ENCODE data around the gene TEX22.

The TEX22 gene

DNA sequence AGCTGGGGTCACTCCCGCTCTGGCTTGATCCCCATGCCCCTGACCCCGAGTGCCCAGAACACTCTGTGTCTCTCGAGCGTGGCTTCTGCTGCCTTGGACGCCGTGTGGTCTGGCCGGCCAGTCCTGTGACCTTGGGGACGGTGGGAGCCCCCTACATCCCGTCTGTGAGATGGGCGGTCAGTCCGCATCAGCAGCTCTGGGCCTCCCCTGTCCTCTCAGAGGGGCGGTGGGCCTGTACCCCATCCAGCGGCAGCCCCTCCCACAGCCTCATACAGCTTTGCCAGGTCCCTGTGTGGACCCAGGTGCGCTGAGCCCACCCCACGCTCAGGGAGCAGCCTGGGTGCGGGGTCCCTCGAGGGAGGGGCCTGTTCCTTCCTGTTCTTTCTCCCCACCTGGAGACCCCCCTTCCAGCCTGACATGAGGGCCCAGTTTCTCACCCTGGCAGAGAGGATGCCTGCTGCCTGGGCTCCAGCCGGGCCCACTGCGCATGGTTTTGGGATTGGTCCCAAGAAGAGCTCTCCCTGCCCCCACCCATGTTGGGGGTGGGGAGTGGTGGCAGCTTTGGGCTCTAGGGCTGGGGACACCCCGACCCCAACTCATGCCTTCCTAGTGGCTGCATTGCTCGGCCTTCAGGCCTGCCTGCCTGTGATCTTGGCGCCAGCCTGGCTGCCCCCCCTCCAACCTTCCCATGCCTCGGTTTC is 22.8 kb downstream of the TEX22 start:
- no peak for DNase-seq (ENCODE audit: low spot score)

DNA sequence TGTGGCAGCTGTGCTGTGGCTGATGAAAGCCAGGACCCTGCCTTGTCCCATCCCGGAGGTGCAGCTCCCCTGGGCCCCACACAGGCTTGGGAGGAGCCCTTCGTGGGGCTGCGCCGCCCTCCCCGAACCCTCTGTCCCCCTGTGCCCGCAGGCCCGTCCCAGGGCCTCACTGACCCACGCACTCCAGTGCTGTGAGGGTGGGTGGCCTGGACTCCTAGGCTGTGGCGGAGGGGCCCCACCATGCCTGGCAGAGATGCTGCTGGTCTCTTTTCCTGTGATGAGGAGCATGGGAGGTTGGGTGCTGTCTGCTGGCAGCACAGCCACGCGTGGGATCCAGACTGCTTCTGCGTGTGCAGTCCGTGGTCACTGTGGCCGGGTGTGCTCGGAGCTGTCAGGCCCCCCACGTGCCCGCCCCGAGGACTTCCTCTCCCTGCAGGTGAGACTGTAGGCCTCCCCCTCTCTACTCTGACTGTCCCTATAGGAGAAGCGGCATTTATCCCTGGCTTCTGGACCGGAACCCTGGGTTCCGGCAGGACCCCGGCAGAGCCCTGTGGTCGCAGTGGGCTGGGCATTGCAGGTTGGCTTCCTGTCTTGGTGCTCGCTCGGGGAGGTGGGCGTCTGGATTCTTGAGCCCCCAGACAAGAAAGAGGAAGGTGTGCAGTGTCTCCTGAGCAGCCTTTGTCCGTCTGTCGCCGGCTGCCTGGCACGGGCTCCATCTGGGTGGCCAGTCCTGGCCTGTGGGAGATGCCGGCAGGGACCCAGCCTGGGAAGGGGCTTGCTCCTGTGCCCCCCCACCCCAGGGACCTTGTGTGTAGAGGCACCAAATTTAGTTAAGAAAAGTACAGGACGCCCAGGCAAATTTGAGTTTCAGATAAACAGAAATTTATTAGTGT is 23.6 kb downstream of the TEX22 start:
- no peak for DNase-seq (ENCODE audit: low spot score)

DNA sequence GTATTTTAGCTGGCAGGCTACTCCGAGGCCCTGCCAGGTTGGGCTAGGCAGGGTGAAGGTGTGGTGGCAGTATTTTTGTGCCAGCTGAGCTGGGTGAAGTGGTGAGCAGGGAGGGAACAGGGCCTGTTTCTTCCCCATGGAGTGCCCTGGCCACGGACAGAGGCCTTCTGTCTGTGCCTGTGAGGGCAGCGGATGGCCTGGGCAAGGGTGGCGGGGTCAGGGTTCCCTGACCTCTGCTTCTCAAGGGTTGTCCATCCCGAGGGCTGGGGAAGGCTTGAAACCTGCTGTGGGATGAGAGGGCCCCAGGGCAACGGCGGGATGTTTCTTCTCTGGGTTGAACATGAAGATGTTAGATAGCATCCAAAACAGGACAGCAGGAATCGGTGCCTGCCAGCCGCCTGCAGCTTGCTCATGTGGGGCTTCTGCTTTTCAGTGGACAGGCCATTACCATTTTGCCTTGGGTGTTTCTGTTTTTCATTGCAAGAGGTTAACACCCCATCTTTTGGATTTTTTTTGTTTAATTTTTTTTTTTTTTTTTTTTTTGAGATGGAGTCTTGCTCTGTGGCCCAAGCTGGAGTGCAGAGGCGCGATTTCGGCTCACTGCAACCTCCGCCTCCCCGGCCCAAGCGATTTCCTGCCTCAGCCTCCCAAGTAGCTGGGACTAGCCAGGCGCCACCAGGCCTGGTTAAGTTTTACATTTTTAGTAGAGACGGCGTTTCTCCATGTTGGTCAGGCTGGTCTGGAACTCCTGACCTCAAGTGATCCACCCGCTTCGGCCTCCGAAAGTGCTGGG is 24.6 kb downstream of the TEX22 start:
- no peak for DNase-seq (ENCODE audit: low spot score)

DNA sequence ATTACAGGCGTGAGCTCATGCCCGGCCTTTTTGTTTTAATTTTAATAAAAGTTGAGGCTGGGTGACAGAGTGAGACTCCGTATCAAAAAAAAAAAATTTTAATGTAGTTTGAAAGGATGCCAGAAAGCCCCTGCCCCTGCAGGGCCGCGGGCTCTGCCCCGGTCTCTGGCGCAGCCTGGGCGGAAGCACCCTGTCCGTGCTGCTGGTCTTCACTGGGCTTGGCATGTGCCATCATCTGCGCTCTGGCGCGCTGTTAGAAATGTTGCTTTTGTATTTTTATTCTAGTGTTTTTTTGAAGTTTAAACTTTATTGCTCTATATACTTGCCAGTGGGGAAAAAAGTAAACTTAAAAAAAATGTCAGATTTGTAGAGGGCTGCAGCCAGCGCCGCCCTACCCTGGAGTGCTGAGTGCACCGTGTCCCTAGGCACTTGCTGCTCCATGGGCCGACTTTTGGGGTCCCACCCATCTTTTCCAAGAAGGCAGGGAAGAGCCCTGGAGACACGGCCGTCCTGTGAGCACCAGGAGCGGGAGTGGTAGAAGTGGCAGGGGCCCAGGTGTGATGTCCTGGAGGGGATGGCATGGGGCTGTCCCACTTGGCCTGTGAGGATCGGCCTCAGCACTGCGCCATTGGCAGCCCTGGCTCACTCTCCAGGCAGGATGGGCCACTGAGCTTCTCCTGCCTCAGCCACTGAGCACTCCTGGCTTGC is 25.3 kb downstream of the TEX22 start:
- no peak for DNase-seq (ENCODE audit: low spot score)

DNA sequence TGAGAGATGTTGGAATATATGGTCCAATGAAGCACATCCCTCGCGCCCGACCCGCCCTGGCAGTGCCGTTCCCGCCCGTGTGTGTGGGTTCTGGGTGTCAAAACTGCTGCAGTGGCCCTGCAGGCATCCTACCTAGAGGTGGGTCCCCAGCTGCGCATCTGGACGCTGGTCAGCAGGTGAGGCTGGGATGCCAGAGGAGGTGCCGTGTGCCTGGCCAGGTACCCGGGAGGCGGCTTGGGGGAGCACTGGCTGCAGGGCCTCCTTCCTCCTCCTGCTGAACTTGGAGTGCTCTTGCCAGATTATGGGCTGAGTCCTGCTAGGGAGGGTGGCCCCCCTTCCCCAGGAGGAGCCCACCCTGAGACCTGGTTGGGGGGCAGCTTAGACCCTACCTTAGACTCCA is 26.5 kb downstream of the TEX22 start:
- DNase-seq (ENCODE audit: low spot score), result no peak

DNA sequence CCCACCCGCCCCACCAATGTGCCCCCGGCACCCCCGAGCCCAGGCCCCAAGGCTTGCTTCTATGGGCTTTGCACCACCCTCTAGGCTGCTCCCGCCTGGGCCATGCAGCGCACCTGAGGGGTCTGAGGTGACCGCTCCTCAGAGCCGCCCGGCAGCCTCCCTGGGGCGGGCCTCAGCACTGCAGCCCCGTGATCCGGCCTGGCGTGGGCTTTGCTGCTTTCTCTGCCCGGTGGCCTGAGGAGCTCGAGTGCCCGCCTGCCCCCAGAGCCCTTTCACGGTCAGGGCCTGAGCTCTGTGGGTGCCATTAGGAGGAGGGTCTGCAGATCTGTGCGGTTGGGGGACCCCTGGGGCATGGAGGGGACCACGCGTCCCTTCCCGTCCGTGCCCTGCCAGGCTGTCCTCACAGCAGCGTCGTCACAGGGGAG is 27.5 kb downstream of the TEX22 start:
- no peak for DNase-seq (ENCODE audit: low spot score)

DNA sequence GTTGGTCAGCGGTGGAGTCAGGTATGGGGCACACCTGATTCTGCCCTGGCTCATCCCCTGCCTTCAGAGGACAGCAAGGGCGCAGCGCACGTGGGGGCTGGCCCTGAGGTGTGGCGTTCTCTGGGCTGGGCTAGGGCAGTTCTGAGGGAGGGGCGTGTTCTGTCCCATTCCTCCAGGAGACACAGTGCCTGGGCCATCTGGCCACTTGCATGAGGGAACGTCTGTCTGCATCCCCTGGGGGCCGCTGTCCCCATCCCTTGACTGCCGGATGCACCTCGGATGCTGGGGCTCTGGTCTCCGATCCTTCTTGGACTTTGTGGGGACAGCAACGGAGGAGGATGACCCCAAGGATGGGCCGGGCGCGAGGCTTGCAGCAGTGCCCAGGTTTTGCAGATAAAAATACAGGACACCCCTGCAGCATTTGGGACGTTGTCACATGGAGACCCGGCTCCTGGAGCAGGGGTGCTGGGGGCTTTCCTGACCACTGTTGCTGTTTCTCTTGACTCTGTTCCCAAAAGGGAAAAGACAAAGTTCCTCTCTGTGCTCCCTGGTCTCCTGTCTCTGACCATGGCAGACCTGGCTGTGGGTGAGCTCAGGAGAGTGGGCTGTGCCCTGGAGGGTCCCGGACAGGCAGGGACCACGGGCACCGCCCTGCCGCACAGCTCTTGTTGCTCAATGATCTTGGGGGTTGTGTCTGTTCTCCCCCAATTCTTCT is 28.2 kb downstream of the TEX22 start:
- DNase-seq (ENCODE audit: low spot score), result no peak

DNA sequence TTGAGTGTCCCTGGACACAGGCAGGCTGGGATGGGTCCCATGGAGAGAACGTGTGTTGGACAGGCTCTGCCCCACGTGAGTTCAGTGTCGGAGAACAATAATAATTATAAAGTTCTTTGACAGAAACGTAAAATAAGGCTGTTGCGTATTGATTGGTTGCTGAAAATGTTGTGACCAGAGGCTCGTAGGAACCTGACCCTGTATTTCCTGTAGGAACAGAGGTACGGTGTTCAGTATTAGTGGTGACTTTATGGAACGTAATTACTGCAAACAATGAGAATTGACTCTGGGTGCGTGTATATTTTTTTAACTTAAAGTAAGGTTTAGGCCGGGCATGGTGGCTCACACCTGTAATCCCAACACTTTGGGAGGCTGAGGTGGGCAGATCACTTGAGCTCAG is 29.1 kb downstream of the TEX22 start:
- DNase-seq (ENCODE audit: low spot score), result no peak

DNA sequence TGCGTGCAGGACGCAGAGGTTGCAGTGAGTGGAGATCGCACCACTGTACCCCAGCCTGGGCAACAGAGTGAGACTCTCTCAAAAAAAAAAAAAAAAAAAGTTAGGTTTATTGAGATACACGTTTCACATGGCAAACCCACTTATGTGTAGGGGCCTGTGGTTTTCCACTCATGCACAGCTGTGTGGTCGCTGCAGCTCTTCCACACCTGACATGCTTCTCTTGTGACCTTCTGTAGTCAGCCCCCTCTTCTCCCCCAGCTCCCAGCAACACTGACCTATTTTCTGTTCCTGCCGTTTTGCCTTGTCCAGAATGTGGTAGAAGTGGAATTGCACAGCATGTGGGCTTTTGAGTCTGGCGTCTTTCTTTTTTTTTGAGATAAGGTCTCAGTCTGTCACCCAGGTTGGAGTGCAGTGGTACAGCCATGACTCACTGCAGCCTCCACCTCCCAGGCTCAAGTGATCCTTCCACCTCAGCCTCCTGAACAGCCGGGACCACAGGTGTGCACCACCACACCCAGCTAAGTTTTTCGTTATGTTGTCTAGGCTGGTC is 29.7 kb downstream of the TEX22 start:
- no peak for DNase-seq (ENCODE audit: low spot score)

DNA sequence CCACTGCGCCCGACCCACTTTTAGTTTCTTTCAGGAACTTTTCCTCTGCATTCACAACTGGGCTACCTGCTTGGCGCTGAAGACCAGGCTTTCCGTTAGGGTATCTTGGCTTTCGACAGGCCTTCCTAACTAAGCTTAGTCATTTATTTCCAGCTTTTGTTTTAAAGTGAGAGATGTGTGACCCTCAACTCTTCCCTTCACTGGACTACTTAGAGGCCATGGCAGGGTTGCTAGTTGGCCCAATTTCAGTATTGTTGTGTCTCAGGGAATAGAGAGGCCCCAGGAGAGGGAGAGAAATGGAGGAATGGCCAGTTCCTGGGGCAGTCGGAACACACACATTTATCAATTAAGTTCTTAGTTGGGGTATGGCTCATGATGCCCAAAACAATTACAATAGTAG is 31.7 kb downstream of the TEX22 start:
- no peak for DNase-seq (ENCODE audit: low spot score)

DNA sequence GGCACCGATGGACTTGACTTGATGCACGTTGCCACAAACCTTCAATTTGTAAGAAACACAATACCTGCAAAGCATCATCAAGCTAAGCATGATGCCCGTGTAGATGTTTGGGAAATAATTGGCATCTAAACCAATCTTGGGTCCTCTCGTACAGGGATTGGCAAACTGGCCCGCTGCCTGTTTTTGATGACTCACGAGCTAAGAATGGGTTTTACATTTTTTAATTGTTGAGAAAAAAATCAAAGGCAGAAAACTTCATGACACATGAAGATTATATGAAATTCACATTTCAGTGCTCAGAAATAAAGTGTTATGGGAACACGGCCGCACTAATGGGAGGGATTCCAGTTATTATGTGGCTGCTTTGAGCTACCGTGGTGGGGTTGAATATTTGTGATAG is 32.2 kb downstream of the TEX22 start:
- DNase-seq (ENCODE audit: low spot score), result no peak

DNA sequence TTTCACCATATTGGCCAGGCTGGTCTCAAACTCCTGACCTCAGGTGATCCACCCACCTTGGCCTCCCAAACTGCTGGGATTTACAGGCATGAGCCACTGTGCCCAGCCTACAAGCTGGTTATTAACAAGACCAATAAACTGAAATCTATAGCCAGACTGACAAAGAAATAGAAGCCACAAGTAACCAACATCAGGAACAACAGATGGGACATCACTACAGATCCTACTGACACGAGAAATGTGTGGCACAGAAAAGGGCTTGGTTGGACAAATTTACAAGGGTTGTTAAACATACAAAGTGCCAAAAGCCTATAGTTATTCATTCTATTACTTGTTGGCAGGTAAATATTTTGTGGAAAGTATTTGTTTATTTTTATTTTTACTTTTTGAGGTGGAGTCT is 32.9 kb downstream of the TEX22 start:
- no peak for DNase-seq (ENCODE audit: low spot score)

DNA sequence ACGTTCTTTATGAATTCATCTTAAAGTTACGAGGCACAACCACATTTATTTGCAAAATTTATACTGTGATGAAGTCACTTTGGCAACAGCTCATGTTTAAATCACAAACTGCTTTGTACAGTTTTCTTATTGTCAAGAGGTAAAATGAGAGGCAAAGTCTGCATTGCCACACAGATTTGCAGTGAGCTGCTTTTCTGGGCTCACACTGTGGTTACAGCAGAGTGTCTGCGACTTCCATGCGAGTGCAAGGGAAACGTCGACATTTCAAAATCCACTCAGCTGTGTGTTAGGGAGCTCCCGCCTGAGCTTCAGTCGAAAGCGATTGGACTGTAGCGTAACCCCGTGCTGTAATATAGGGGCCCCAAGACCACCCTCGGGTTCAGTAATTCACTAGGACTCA is 34.3 kb downstream of the TEX22 start:
- no peak for DNase-seq (ENCODE audit: low spot score)

DNA sequence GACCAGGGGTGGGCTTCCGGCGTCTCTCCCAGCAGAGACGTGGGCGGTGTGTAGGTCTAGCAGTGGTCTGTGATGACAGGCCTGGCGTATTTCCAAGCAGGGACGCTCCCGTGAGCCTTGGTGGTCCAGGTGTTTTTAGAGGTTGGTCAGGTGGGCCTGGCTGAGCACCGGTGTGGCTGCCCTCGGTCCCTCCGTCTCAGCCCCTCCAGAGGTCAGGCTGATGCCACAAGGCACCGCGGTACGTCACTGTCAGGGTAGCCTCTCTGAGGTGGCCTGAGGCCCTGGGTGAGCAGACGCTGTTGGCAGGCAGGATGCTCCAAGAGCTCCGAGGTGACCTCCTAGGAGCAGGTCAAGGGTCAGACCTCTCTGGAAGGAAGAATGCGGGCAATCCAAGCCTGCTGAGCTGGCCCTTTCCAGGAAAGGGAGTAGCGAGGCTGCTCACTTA is 34.8 kb downstream of the TEX22 start:
- DNase-seq (ENCODE audit: low spot score), result no peak

DNA sequence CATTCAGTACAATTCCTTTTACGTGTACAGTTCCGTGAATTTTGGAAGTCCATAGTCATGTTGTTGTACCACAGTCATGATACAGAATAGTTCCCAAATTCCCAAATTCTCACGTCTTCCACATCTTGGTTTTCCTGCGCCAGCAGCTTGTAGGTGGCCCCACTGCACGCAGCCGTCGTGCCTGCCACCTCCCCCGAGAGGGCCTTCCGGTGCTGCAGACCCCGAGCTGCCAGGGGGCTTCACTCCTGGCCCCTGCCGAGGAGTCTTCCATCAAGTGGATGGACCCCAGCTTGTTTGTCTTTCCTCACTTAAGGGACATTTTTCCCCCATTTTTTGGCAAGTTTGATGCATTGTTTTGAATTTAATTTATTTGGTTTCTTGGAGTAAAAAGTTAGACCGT is 38.1 kb downstream of the TEX22 start:
- no peak for DNase-seq (ENCODE audit: low spot score)

DNA sequence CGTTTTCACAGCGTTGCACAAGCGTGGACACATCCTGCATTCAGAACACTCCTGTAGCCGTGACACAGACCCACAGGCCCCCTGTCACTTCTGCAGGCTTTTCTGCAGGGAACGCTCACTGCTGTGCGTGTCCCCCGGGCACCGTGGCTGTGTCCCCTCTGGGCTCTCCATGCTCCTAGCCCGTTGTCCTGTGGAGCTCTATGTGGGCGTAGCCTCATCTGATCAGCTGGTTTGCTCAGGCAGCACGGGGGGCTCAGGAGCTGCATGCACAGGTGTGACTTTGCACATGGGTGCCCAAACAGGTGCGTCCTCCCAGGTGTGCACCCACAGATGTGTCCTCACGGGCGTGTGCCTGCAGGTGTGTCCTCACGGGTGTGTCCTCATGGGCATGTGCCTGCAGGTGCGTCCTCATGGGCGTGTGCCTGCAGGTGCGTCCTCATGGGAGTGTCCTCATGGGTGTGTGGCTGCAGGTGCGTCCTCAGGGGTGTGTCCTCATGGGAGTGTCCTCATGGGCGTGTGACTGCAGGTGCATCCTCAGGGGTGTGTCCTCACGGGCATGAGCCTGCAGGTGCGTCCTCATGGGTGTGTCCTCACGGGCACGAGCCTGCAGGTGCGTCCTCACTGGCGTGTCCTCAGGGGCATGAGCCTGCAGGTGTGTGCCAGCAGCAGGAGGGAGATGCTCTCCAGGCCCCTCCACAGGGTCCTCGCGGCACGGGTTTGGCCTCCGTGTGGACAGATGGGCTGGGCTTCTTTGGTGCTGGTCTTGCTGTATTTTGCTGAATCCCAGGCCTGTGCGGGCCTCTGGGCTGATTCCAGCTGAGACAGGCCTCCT is 38.8 kb downstream of the TEX22 start:
- no peak for DNase-seq (ENCODE audit: low spot score)

DNA sequence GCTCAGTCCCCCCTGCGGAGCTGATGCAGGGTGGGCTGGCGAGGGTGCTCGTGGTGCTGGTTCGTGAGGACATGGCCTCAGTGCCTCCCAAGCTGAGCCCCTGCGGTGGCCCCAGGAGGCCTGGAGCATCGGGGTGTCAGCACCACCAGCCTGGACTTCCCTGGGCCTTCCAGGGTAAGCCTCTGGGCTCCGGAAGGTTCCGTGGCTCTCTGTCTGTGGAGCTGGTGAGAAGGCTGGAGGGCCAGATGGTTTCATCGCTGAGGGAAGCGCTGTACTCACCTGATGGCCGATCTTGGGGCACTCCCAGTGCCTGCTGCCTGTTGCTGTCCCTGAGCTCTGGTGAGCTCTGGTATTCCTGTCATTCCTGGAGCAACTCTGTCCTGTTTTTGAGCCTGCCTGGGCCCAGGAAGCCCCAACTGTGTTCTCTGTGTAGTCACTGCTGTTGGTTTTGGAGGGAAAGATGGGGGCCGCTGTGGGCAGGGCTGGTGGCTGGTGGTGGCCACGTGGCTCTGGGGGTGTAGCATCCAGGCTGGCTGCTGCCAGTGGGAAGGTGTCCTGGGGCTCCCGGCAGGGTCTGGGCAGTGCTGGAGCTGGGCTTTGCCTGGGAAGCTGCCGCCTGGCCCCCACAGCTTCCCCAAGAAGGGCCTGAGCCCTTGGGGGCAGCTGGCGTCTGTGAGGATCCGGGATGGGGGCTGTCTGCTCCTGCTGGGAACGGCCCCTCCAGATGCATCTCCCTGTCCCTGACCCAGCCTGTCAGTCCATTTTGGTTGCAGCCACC is 39.6 kb downstream of the TEX22 start:
- DNase-seq (ENCODE audit: low spot score), result no peak

DNA sequence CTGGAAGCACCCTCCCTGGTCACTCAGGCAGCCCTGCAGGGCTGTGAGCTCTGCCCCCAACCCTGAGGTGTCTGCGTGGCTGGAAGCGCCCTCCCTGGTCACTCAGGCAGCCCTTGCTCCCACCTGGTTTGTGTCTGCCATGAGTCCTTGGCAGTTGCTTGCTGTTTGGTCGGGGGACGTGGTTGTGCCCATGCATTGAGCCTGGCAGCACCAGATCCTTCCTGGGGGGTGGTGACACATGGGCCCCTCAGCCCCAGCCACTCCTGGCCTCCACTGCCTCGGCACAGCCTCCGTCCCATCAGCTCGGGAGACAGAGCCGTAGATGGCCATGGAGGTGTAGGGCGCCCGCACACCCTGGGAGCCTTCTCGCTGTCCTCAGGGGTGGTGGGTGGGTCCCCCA is 40.8 kb downstream of the TEX22 start:
- no peak for DNase-seq (ENCODE audit: low spot score)
